Glutamatergic neuron (in vitro differentiated cells): Measurements from ENCODE around the gene AOC3. TPM values are rescaled to one million over a fixed set of nuclear protein-coding genes. Genes with fewer than 3 reads are reported as not detected.
A peak's percentile ranks its signal among the peaks of the same experiment; 100 is the strongest.

Source experiments
- DNase-seq: peaks from one replicate; pipeline ENCODE4 v3.0.0; 2022
- H3K27ac Mint-ChIP-seq: one replicate; pipeline ENCODE4 v1.8.0; 2020; ENCODE audit warnings: mild to moderate bottlenecking, mixed read lengths, inconsistent platforms; ENCODE audit not compliant: unreplicated experiment
- H3K27me3 Mint-ChIP-seq: one replicate; pipeline ENCODE4 v1.8.0; 2020; ENCODE audit warnings: mild to moderate bottlenecking, moderate library complexity, mixed read lengths, inconsistent platforms; ENCODE audit not compliant: unreplicated experiment
- H3K36me3 Mint-ChIP-seq: one replicate; pipeline ENCODE4 v1.8.0; 2020; ENCODE audit warnings: mild to moderate bottlenecking, mixed read lengths, inconsistent platforms; ENCODE audit not compliant: unreplicated experiment
- H3K4me1 Mint-ChIP-seq: one replicate; pipeline ENCODE4 v1.8.0; 2020; ENCODE audit warnings: mild to moderate bottlenecking, low read depth, mixed read lengths, inconsistent platforms; ENCODE audit not compliant: unreplicated experiment
- H3K4me3 Mint-ChIP-seq: one replicate; pipeline ENCODE4 v1.8.0; 2020; ENCODE audit warnings: mild to moderate bottlenecking, mixed read lengths, inconsistent platforms; ENCODE audit not compliant: unreplicated experiment
- H3K9me3 Mint-ChIP-seq: one replicate; pipeline ENCODE4 v1.8.0; 2020; ENCODE audit warnings: mild to moderate bottlenecking, moderate library complexity, mixed read lengths, inconsistent platforms; ENCODE audit not compliant: unreplicated experiment
- CTCF ChIP-seq: fragments of 200-600 bp; sonication (generic); IDR thresholded peaks from one replicate; pipeline ENCODE4 v1.5.0; 2021; ENCODE audit not compliant: partially characterized antibody, unreplicated experiment
- total RNA-seq: library from RNA; stranded (reverse); fragmentation: NEBNext Ultra II Directional; extraction: Animal tissue kit (Norgen Biotek cat#: 25700); gene quantifications from one replicate; pipeline ENCODE4 v1.2.1, GENCODE V29; 2021; ENCODE audit not compliant: unreplicated experiment

Gene AOC3
- total RNA-seq, 1 donor from 2014 or later, result 2.0 TPM

GRCh38 chr17:42827472-42827871 is 23.5 kb upstream of the AOC3 start:
- H3K4me1 Mint-ChIP-seq, result peaks cover 5% of the 10 kb centered on the region
- no peaks in the 10 kb centered on the region for H3K36me3 Mint-ChIP-seq
- H3K9me3 Mint-ChIP-seq, result peaks cover under 1% of the 10 kb centered on the region
- H3K4me3 Mint-ChIP-seq, result no peak overlapping the region
- no peak overlapping the region for H3K27ac Mint-ChIP-seq
- H3K27me3 Mint-ChIP-seq, result peaks cover 5% of the 10 kb centered on the region
- no peak for DNase-seq
- no peak for TF ChIP-seq CTCF

- H3K4me3 Mint-ChIP-seq, result no peak overlapping the region
- no peaks in the 10 kb centered on the region for H3K27me3 Mint-ChIP-seq
- no peak for DNase-seq
- H3K4me1 Mint-ChIP-seq, result peaks cover 9% of the 10 kb centered on the region
- H3K9me3 Mint-ChIP-seq, result peaks cover 5% of the 10 kb centered on the region
- H3K27ac Mint-ChIP-seq, result no peak overlapping the region
- TF ChIP-seq CTCF, result no peak
- no peaks in the 10 kb centered on the region for H3K36me3 Mint-ChIP-seq
Measured at GRCh38 chr17:42830971-42831370, 20.0 kb upstream of the AOC3 start.

GRCh38 chr17:42832213-42832933 is 18.6 kb upstream of the AOC3 start:
- Mint-ChIP-seq H3K9me3 (peaks cover 5% of the 10 kb centered on the region), H3K36me3 (no peaks in the 10 kb centered on the region), H3K27ac (peak overlapping the region; percentile 63), H3K4me3 (peak overlapping the region; percentile 85), H3K4me1 (peaks cover 9% of the 10 kb centered on the region), H3K27me3 (no peaks in the 10 kb centered on the region)
- TF ChIP-seq CTCF, result no peak
- no peak for DNase-seq

- Mint-ChIP-seq H3K4me1 (peaks cover 9% of the 10 kb centered on the region), H3K27me3 (no peaks in the 10 kb centered on the region), H3K9me3 (peaks cover 7% of the 10 kb centered on the region), H3K36me3 (no peaks in the 10 kb centered on the region), H3K4me3 (peak within 1 kb of the TSS; percentile 85), H3K27ac (peak within 1 kb of the TSS; percentile 63)
- peak; percentile 92 for DNase-seq
- no peak for TF ChIP-seq CTCF
Measured at GRCh38 chr17:42832934-42833766, 17.8 kb upstream of the AOC3 start, which contains the start of gene PSME3. Gene PSME3, plus strand, starts transcription at chr17:42833397. Its CDS starts 235 bp downstream, at chr17:42833632.
